HG03442 (cell line): ENCODE results near the gene PDP2.
"Not testable (repeated sequence)": the region's sequence is repeated elsewhere in the genome, so short reads cannot be mapped to it uniquely, and the experiment has no call there.

Source experiments
- ATAC-seq: cut with Tn5 transposase; IDR thresholded peaks from one replicate; pipeline ENCODE4 v1.9.1; 2021; ENCODE audit warnings: mild to moderate bottlenecking, moderate library complexity; ENCODE audit not compliant: unreplicated experiment

The PDP2 gene

DNA sequence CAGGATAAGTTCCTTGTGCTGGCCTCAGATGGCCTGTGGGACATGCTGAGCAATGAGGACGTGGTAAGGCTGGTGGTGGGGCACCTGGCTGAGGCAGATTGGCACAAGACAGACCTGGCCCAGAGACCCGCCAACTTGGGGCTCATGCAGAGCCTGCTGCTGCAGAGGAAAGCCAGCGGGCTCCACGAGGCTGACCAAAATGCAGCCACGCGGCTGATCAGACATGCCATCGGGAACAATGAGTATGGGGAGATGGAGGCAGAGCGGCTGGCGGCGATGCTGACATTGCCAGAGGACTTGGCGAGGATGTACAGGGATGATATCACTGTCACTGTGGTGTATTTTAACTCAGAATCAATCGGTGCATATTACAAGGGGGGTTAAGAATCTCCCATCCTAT, 5.2 kb downstream of the PDP2 start:
- no peak for ATAC-seq

GRCh38 chr16:66886321-66886720, 6.0 kb downstream of the PDP2 start:
- no peak for ATAC-seq

- ATAC-seq = no peak
These were observed 6.6 kb downstream of the PDP2 start for GRCh38 chr16:66886914-66887313.

DNA sequence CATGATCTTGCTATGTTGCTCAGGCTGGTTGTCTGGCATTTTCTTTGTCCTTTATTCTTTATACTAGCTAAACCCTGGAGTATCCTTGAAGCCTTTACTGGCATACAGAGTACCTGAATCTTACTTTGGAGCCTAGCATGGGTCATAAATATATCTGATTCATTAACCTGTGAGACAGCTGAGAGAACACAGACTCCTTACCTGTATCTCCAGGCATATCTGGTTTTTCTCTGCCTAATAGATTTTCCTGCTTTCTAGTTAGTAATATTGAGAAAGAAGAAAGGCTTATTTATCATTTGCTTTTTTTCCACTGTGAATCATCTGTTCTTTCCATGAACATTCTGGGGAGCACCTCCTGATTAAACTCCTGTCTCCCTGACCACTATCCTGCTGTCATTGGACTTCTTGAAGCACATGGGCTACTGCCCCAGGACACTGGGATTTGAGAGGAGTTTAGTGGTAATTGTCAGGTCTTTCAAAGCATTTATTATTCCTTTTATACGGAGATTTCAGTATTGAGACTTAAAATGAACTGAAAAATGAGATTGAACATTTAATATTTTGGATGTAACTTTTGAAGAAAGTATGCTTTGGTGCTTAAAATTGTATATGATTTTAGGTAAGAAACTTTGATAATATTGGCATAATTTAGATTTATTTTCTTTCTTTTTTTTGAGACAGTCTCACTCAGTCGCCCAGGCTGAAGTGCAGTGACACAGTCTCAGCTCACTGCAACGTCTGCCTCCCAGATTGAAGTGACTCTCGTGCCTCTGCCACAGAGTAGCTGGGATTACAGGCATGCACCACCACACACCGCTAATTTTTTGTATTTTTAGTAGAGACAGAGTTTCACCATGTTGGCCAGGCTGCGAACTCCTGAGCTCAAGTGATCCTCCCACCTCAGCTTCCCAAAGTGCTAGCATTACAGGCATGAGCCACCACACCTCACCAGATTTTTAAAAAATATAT, 8.6 kb downstream of the PDP2 start:
- no peak for ATAC-seq

GRCh38 chr16:66889622-66890021, 9.3 kb downstream of the PDP2 start:
- no peak for ATAC-seq

DNA sequence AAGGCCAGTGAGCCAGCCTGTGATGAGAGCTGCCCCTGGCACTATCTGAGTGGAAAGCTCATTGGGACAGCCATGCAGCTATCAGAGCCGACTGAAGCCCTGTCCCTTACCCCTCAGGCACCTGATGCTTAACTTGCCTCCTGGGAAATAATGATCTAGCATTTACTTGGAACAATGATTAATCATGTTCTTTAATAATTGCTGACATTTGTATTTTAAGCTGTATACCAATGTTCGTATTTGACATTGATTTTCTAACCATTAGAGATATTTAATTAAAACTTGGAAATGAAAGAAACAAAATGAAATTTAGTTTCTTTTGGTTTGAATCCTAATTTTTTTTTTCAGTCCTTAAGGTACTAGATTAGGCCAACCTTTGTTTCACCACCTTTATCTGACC, 10.5 kb downstream of the PDP2 start:
- no peak for ATAC-seq

GRCh38 chr16:66891360-66891759, 11.0 kb downstream of the PDP2 start:
- no peak for ATAC-seq

DNA sequence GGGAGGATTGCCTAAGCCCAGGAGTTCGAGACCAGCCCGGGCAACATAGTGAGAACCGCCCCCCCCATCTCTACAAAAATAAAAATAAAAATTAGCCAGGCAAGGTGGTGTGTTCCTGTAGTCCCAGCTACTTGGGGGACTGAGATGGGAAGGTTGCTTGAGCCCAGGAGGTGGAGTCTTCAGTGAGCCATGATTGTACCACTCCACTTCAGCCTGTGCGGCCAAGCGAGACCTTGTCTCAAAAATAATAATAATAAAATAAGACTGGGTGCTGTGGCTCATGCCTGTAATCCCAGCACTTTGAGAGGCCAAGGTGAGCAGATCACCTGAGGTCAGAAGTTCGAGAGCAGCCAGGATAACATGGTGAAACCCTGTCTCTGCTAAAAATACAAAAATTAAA, 11.5 kb downstream of the PDP2 start:
- no peak for ATAC-seq

GRCh38 chr16:66894055-66894454, 13.7 kb downstream of the PDP2 start:
- no peak for ATAC-seq

GRCh38 chr16:66894948-66895688, 14.8 kb downstream of the PDP2 start:
- no peak for ATAC-seq

- no peak for ATAC-seq
These were observed 15.3 kb downstream of the PDP2 start for GRCh38 chr16:66895689-66895979.

GRCh38 chr16:66895999-66896398, 15.7 kb downstream of the PDP2 start:
- ATAC-seq = no peak

DNA sequence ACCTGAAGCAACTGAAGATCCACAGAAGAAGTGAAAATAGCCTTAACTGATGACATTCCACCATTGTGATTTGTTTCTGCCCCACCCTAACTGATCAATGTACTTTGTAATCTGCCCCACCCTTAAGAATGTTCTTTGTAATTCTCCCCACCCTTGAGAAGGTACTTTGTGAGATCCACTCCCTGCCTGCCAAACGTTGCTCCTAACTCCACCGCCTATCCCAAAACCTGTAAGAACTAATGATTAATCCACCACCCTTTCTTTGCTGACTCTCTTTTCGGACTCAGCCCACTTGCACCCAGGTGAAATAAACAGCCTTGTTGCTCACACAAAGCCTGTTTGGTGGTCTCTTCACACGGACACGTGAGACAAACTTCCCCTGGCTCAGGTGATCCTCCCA, 16.4 kb downstream of the PDP2 start:
- not testable (repeated sequence) for ATAC-seq

DNA sequence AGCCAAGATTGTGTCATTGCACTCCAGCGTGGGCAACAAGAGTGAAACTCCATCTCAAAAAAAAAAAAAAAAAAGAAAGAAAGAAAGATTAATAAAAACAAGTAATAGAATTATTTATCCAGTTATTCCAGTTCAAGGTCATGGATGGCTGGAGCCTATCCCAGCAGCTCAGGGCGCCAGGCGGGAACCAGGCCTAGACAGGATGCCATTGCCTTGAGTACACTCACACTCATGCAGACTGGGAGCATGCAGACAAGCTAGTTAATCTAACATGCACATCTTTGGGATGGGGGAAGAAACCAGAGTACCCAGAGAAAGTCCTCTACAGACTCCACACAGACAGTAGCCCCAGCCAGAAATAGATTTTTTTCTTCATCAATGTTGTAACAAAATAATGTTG, 17.9 kb downstream of the PDP2 start:
- ATAC-seq = no peak

DNA sequence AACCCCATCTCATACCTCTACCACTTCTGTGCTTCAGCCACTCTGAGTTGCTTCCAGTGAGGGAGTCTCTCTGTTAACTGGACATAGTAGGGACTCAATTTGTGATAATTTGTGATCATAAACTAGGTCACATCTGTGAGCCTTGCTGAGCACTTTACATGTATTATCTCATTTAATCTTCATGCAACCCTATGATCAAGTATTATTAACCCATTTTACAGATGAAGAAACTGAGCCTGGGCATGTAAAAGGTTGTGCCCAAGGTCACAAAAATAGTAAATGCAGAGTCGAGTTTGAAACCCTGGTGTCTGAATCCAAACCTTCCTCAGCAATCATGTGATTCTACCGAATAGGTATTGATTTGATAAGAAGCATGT, 18.6 kb downstream of the PDP2 start:
- no peak for ATAC-seq

GRCh38 chr16:66899310-66899944, 19.1 kb downstream of the PDP2 start:
- no peak for ATAC-seq

GRCh38 chr16:66899945-66900710, 19.8 kb downstream of the PDP2 start:
- no peak for ATAC-seq

- ATAC-seq = no peak
These were observed 20.6 kb downstream of the PDP2 start for GRCh38 chr16:66900721-66901441.

DNA sequence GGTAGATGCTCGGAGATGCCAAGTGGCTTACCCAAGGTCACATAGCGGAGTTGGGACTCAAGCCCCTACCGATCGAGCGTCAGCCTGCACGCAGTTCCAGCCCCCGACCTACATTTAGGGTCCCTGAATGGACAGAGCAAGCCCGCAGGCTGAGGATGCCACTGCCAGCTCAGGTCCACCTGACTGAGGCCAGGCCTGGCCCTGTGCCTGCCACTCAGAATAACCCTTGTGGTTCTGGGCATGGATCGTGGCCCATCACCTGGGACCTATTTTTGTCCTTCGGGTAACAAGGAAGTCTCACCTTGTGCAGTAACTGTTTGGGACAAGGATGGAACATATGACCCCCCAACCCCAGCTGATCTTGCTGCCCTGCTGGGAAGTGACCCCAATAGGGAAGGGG, 21.3 kb downstream of the PDP2 start:
- ATAC-seq = no peak
